Measurements from ENCODE around the gene MLLT3. TPM values are rescaled to one million over a fixed set of nuclear protein-coding genes. Genes with fewer than 3 reads are reported as not detected.
A peak's percentile ranks its signal among the peaks of the same experiment; 100 is the strongest.

The MLLT3 gene
- total RNA-seq, 1 donor from 2014 or later: 7.7 TPM

DNA sequence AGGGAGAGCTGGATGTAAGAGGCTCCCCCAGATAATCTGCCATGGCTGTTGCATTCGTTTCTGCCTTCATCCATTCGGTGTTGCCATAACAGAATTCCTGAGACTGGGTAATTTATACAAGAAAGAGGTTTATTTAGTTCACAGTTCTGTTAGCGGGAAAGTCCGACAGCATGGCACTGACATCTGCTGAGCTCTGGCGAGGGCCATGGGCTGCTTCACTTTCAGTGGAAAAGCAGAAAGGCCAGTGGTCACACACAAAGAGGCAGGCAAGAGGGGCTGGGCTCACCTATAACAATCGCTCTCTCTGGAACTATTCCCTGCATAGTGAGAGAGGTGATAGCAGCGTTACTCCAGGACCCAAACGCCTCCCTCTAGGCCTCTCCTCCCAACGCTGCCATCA is 305.9 kb downstream of the MLLT3 start:
- no peaks in the 10 kb centered on the region for H3K27me3 Mint-ChIP-seq (ENCODE audit: low read depth)
- peaks cover 63% of the 10 kb centered on the region for H3K4me1 Mint-ChIP-seq (ENCODE audit: low read depth)
- TF ChIP-seq, protein P1, sequence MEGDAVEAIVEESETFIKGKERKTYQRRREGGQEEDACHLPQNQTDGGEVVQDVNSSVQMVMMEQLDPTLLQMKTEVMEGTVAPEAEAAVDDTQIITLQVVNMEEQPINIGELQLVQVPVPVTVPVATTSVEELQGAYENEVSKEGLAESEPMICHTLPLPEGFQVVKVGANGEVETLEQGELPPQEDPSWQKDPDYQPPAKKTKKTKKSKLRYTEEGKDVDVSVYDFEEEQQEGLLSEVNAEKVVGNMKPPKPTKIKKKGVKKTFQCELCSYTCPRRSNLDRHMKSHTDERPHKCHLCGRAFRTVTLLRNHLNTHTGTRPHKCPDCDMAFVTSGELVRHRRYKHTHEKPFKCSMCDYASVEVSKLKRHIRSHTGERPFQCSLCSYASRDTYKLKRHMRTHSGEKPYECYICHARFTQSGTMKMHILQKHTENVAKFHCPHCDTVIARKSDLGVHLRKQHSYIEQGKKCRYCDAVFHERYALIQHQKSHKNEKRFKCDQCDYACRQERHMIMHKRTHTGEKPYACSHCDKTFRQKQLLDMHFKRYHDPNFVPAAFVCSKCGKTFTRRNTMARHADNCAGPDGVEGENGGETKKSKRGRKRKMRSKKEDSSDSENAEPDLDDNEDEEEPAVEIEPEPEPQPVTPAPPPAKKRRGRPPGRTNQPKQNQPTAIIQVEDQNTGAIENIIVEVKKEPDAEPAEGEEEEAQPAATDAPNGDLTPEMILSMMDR (IDR thresholded peaks at IDR 0.05): no peak
- no peaks in the 10 kb centered on the region for H3K36me3 Mint-ChIP-seq (ENCODE audit: low read depth)
- DNase-seq (ENCODE audit: low spot score): no peak
- peaks cover 10% of the 10 kb centered on the region for H3K9me3 Mint-ChIP-seq (ENCODE audit: low read depth)
- H3K27ac Mint-ChIP-seq (ENCODE audit: unreplicated experiment): no peak overlapping the region
- no peak overlapping the region for H3K4me3 Mint-ChIP-seq (ENCODE audit: unreplicated experiment)

DNA sequence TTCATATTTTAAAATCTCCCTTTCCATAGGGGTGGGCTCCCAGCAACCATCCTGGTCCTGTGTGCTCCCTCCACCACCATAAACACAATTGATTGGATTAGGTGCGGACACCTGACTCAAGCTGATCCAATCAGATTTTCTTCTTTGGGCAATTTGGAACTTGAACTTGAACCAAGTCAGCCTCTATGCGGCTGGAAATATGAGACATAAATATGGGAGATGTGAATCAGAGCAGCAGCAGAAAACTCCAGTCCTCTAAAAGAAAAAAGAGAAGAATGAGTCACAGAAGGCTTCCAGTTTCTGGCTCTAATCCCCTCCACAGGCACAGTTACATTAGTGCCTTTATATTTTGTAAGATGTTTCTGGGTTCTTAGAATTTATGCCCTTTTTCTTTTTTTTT is 306.6 kb downstream of the MLLT3 start:
- Mint-ChIP-seq H3K9me3 (ENCODE audit: low read depth) (peaks cover 10% of the 10 kb centered on the region), H3K4me1 (ENCODE audit: low read depth) (peaks cover 58% of the 10 kb centered on the region), H3K27me3 (ENCODE audit: low read depth) (no peaks in the 10 kb centered on the region), H3K27ac (ENCODE audit: unreplicated experiment) (peak overlapping the region; percentile 86), H3K4me3 (ENCODE audit: unreplicated experiment) (no peak overlapping the region), H3K36me3 (ENCODE audit: low read depth) (no peaks in the 10 kb centered on the region)
- TF ChIP-seq, protein P1 (IDR thresholded peaks at IDR 0.05): no peak
- no peak for DNase-seq (ENCODE audit: low spot score)

DNA sequence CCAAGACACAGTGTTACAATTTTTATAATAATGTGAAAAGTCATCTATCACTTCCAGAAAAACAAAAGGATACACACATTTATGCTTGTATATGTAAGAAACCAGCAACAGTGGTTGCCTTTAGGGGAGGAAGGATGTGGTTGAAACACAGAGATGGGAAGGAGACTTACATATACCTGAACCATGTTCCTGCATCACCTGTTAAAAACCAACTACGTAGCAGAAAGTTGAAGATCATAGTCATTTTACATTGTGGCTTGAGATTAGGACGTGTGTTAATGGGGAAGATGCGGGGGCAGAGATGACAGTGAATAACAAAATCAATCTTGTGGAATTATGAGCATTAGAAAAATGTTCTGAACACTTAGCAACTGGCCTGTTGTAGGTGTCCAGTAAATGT is 307.3 kb downstream of the MLLT3 start:
- Mint-ChIP-seq H3K36me3 (ENCODE audit: low read depth) (no peaks in the 10 kb centered on the region), H3K27ac (ENCODE audit: unreplicated experiment) (peak overlapping the region; percentile 58), H3K4me3 (ENCODE audit: unreplicated experiment) (no peak overlapping the region), H3K27me3 (ENCODE audit: low read depth) (no peaks in the 10 kb centered on the region), H3K9me3 (ENCODE audit: low read depth) (peaks cover 10% of the 10 kb centered on the region), H3K4me1 (ENCODE audit: low read depth) (peaks cover 53% of the 10 kb centered on the region)
- TF ChIP-seq, protein P1 (IDR thresholded peaks at IDR 0.05): no peak
- no peak for DNase-seq (ENCODE audit: low spot score)

DNA sequence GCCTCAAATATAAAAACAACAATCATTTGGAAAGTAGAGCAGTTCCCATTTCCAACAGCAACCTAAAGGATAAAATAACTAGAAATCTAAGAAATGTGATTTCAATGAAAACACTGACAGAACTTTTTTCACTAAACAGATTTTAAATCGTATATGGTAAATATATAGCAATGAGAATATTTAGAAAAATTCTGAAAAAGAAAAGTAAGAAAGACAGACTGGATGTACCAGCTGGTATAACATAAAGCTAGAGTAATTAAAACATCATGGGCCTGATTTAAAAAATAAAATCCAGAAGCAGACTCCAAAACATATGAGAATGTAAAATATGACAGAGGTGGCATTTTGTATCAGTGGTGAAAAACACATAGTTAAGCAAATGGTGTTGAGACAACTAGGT is 308.9 kb downstream of the MLLT3 start:
- Mint-ChIP-seq H3K4me3 (ENCODE audit: unreplicated experiment) (no peak overlapping the region), H3K36me3 (ENCODE audit: low read depth) (no peaks in the 10 kb centered on the region), H3K27me3 (ENCODE audit: low read depth) (peaks cover 2% of the 10 kb centered on the region), H3K27ac (ENCODE audit: unreplicated experiment) (peak overlapping the region; percentile 70), H3K4me1 (ENCODE audit: low read depth) (peaks cover 41% of the 10 kb centered on the region), H3K9me3 (ENCODE audit: low read depth) (peaks cover 10% of the 10 kb centered on the region)
- TF ChIP-seq, protein P1 (IDR thresholded peaks at IDR 0.05): no peak
- no peak for DNase-seq (ENCODE audit: low spot score)

DNA sequence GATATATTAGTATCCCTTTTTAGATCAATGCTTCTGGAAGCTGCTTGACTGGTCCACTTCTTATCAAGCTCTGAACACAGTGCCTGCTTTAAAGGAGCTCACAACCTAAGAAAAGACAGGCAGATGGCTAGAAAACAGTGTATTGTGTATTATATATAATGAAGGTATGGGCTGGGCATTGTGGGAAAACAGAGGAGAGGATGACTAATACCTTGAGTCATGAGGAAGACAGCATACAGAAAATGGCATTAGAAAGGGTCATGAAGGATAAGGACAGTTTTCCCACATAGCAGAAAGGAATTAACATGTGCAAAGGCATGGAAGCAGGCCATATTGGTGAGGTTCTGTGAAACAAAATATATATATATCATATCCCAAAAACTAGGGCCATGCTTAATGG is 309.6 kb downstream of the MLLT3 start:
- no peak for DNase-seq (ENCODE audit: low spot score)
- Mint-ChIP-seq H3K27ac (ENCODE audit: unreplicated experiment) (peak overlapping the region; percentile 70), H3K4me3 (ENCODE audit: unreplicated experiment) (no peak overlapping the region), H3K9me3 (ENCODE audit: low read depth) (peaks cover 10% of the 10 kb centered on the region), H3K27me3 (ENCODE audit: low read depth) (peaks cover 2% of the 10 kb centered on the region), H3K36me3 (ENCODE audit: low read depth) (no peaks in the 10 kb centered on the region), H3K4me1 (ENCODE audit: low read depth) (peaks cover 46% of the 10 kb centered on the region)
- TF ChIP-seq, protein P1 (IDR thresholded peaks at IDR 0.05): no peak
